HG03378 (cell line): ENCODE data around the gene REX1BD.
"Not testable (repeated sequence)": the region's sequence is repeated elsewhere in the genome, so short reads cannot be mapped to it uniquely, and the experiment has no call there.

Experiments
- ATAC-seq: cut with Tn5 transposase; IDR thresholded peaks from one replicate; pipeline ENCODE4 v1.9.1; 2021; ENCODE audit warnings: mild to moderate bottlenecking, moderate library complexity; ENCODE audit not compliant: unreplicated experiment

The REX1BD gene

GRCh38 chr19:18600692-18601397 lies 12.2 kb downstream of the REX1BD start:
- not testable (repeated sequence) for ATAC-seq

- no peak for ATAC-seq
These were observed 13.3 kb downstream of the REX1BD start for GRCh38 chr19:18601875-18602274.

GRCh38 chr19:18603255-18603957 lies 14.8 kb downstream of the REX1BD start:
- ATAC-seq: no peak

- no peak for ATAC-seq
These were observed 15.6 kb downstream of the REX1BD start for GRCh38 chr19:18603958-18604819.

GRCh38 chr19:18604820-18605159 lies 16.2 kb downstream of the REX1BD start:
- ATAC-seq: no peak

- ATAC-seq: no peak
These were observed 16.6 kb downstream of the REX1BD start for GRCh38 chr19:18605196-18605545.

- no peak for ATAC-seq
These were observed 17.1 kb downstream of the REX1BD start for GRCh38 chr19:18605546-18606280.

- ATAC-seq: no peak
These were observed 18.0 kb downstream of the REX1BD start, which contains the start of gene CRLF1 for GRCh38 chr19:18606281-18607225. CRLF1 (minus strand) TSS chr19:18606799; CDS start chr19:18606656, 143 bp downstream.

GRCh38 chr19:18607226-18608101 lies 18.9 kb downstream of the REX1BD start:
- ATAC-seq: no peak

- ATAC-seq: no peak
These were observed 19.7 kb downstream of the REX1BD start for GRCh38 chr19:18608102-18608804.

GRCh38 chr19:18608805-18609716 lies 20.5 kb downstream of the REX1BD start:
- no peak for ATAC-seq

GRCh38 chr19:18609717-18610051 lies 21.1 kb downstream of the REX1BD start:
- no peak for ATAC-seq

GRCh38 chr19:18610245-18610555 lies 21.6 kb downstream of the REX1BD start:
- no peak for ATAC-seq

GRCh38 chr19:18610556-18611326 lies 22.1 kb downstream of the REX1BD start:
- ATAC-seq: no peak

GRCh38 chr19:18611327-18612050 lies 22.9 kb downstream of the REX1BD start:
- no peak for ATAC-seq
